SU-DHL-6 (cell line): ENCODE measurements around the gene TRMT1.

Experiments
- EZH2phosphoT487 ChIP-seq: fragments of 200-600 bp; sonication (generic), shearing (Covaris generic); conservative IDR thresholded peaks from 2 replicates; pipeline ENCODE4 v1.6.1; 2018; ENCODE audit warnings: mild to moderate bottlenecking, antibody characterized with exemption, low read length, moderate library complexity, mixed read lengths
- TF ChIP-seq, protein P1 (sequence below): fragments of 200-600 bp; sonication (generic); IDR thresholded peaks from one replicate; pipeline ENCODE4 v1.5.1; 2017; ENCODE audit warnings: antibody characterized with exemption, mild to moderate bottlenecking, low read length, moderate library complexity; ENCODE audit not compliant: insufficient read depth, poor library complexity, severe bottlenecking

DNA sequence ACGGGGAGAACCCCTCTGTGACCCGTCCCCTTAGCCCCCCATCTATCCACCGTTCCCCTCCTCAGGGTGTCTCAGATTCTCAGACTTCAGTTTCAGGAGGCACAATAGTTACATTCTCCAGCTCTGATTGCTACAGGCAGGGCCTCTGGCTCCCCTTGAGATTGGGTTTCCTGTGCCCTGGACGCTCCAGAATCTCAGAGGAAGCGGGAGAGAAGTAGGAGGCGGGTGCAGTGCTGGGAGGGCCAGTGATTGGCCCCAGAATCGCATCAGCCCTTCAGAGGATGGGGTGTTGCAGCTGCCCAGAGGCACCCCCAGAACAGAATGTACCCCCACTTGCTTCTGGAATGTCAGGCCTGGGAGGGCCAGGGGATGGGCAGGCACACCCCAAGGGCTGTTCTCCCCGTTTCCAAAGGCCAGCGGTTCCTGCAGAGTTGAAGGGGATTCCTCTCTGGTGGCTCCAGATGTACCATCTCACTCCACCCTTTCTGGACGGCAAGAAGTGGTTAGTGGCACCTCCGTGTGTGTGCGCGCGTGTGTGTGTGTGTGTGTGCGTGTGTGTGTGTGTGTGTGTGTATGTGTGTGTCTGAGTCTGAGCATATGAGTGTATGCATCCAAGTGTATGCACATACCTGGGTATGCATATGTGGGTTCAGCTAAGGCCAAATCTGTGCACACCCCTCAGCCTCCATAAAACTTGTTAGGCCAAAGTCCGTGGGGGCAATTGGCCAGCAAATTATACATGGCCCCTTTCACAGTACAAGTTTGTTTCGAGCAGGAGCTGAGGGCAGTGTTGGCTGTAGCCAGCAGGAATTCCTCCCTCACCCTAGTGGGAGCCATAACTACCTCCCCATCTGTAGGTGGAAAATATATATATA is 49.4 kb downstream of the TRMT1 start:
- TF ChIP-seq, protein P1, sequence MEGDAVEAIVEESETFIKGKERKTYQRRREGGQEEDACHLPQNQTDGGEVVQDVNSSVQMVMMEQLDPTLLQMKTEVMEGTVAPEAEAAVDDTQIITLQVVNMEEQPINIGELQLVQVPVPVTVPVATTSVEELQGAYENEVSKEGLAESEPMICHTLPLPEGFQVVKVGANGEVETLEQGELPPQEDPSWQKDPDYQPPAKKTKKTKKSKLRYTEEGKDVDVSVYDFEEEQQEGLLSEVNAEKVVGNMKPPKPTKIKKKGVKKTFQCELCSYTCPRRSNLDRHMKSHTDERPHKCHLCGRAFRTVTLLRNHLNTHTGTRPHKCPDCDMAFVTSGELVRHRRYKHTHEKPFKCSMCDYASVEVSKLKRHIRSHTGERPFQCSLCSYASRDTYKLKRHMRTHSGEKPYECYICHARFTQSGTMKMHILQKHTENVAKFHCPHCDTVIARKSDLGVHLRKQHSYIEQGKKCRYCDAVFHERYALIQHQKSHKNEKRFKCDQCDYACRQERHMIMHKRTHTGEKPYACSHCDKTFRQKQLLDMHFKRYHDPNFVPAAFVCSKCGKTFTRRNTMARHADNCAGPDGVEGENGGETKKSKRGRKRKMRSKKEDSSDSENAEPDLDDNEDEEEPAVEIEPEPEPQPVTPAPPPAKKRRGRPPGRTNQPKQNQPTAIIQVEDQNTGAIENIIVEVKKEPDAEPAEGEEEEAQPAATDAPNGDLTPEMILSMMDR, result no peak
- TF ChIP-seq EZH2phosphoT487, result no peak
